Naive thymus-derived CD8-positive, alpha-beta T cell (primary cell): ENCODE data around the gene PTK7. TPM values are rescaled to one million over a fixed set of nuclear protein-coding genes. Genes with fewer than 3 reads are reported as not detected.

Experiments used
- polyA plus RNA-seq, 3 donors: library from polyadenylated mRNA; unstranded; fragments of 300-500 nt; fragmentation: Illumina TruSeq; gene quantifications; one replicate each; pipeline ENCODE4 v1.2.3, GENCODE V29; 2021
- total RNA-seq, 8 experiments: library from RNA in 2 of 8; stranded (reverse) in 2 of 8; gene quantifications; one replicate each; pipeline ENCODE4 v1.2.3 and lab custom pipeline; 2021 to 2026

The PTK7 gene
- total and polyA plus RNA-seq, 5 experiments from 2014 or later: 6.5 to 22.2 (median 14.8) TPM; not detected in 1

Other genes with a start within 250 kb of the PTK7 start
- 100 to 1,000 TPM; 113 to 135 TPM for gene RPL7L1, start 196.7 kb upstream of the PTK7 start, total RNA-seq
- 10 to 100 TPM; 65.3 to 87.9 (median 67.4) TPM for gene RPL7L1, start 196.7 kb upstream of the PTK7 start, polyA plus RNA-seq
- gene PTCRA, start 160.3 kb upstream of the PTK7 start, total RNA-seq: not detected
- not detected for gene PTCRA, start 160.3 kb upstream of the PTK7 start, polyA plus RNA-seq
- gene CNPY3, start 146.8 kb upstream of the PTK7 start, total RNA-seq: 100 to 1,000 TPM; 102 to 103 TPM
- gene CNPY3, start 146.8 kb upstream of the PTK7 start, polyA plus RNA-seq: 100 to 1,000 TPM in 2 of 3 donors, 10 to 100 TPM in 1; 90.3 to 158 (median 124) TPM
- 1 to 10 TPM; 1.9 to 2.1 TPM for gene GNMT, start 115.6 kb upstream of the PTK7 start, total RNA-seq
- under 1 TPM in 2 of 3 donors, not detected in 1; 0.19 to 0.34 TPM for gene GNMT, start 115.6 kb upstream of the PTK7 start, polyA plus RNA-seq
- 10 to 100 TPM; 34.5 to 38.3 TPM for gene PEX6, start 97.1 kb upstream of the PTK7 start, total RNA-seq
- gene PEX6, start 97.1 kb upstream of the PTK7 start, polyA plus RNA-seq: 10 to 100 TPM; 17.6 to 30.8 (median 23.6) TPM
- gene PPP2R5D, start 91.7 kb upstream of the PTK7 start, total RNA-seq: 10 to 100 TPM; 27.0 to 32.4 TPM
- gene PPP2R5D, start 91.7 kb upstream of the PTK7 start, polyA plus RNA-seq: 10 to 100 TPM; 11.6 to 29.8 (median 17.6) TPM
- 10 to 100 TPM; 33.9 to 38.4 TPM for gene MEA1, start 62.4 kb upstream of the PTK7 start, total RNA-seq
- gene MEA1, start 62.4 kb upstream of the PTK7 start, polyA plus RNA-seq: 10 to 100 TPM; 73.4 to 90.9 (median 77.5) TPM
- gene KLHDC3, start 62.1 kb upstream of the PTK7 start, total RNA-seq: 10 to 100 TPM; 71.6 to 77.3 TPM
- 100 to 1,000 TPM; 107 to 136 (median 117) TPM for gene KLHDC3, start 62.1 kb upstream of the PTK7 start, polyA plus RNA-seq
- 10 to 100 TPM; 53.9 to 55.5 TPM for gene RRP36, start 54.7 kb upstream of the PTK7 start, total RNA-seq
- 10 to 100 TPM; 52.7 to 74.5 (median 57.8) TPM for gene RRP36, start 54.7 kb upstream of the PTK7 start, polyA plus RNA-seq
- 10 to 100 TPM; 13.2 to 14.4 TPM for gene CUL7, start 22.5 kb upstream of the PTK7 start, total RNA-seq
- gene CUL7, start 22.5 kb upstream of the PTK7 start, polyA plus RNA-seq: 1 to 10 TPM; 1.6 to 3.5 (median 1.6) TPM
- gene MRPL2, start 16.9 kb upstream of the PTK7 start, total RNA-seq: 10 to 100 TPM; 58.1 to 59.3 TPM
- gene MRPL2, start 16.9 kb upstream of the PTK7 start, polyA plus RNA-seq: 10 to 100 TPM; 40.7 to 69.9 (median 59.5) TPM
- gene KLC4, start 16.7 kb upstream of the PTK7 start, total RNA-seq: 10 to 100 TPM; 57.2 to 64.6 TPM
- 10 to 100 TPM in 2 of 3 donors, 1 to 10 TPM in 1; 9.9 to 12.7 (median 10.9) TPM for gene KLC4, start 16.7 kb upstream of the PTK7 start, polyA plus RNA-seq
- 10 to 100 TPM; 26.5 to 27.3 TPM for gene SRF, start 95.0 kb downstream of the PTK7 start, total RNA-seq
- gene SRF, start 95.0 kb downstream of the PTK7 start, polyA plus RNA-seq: 1 to 10 TPM; 3.9 to 6.9 (median 5.2) TPM
- gene CUL9, start 105.9 kb downstream of the PTK7 start, total RNA-seq: 100 to 1,000 TPM; 101 to 110 TPM
- 10 to 100 TPM in 2 of 3 donors, 1 to 10 TPM in 1; 6.8 to 10.4 (median 10.3) TPM for gene CUL9, start 105.9 kb downstream of the PTK7 start, polyA plus RNA-seq
- 10 to 100 TPM; 45.9 to 53.8 TPM for gene DNPH1, start 153.2 kb downstream of the PTK7 start, total RNA-seq
- 100 to 1,000 TPM; 109 to 173 (median 121) TPM for gene DNPH1, start 153.2 kb downstream of the PTK7 start, polyA plus RNA-seq
- not detected for gene TTBK1, start 167.2 kb downstream of the PTK7 start, total RNA-seq
- not detected for gene TTBK1, start 167.2 kb downstream of the PTK7 start, polyA plus RNA-seq
- not detected for gene SLC22A7, start 221.9 kb downstream of the PTK7 start, total RNA-seq
- not detected for gene SLC22A7, start 221.9 kb downstream of the PTK7 start, polyA plus RNA-seq
- gene CRIP3, start 232.5 kb downstream of the PTK7 start, total RNA-seq: 1 to 10 TPM; 4.1 to 5.3 TPM
- not detected for gene CRIP3, start 232.5 kb downstream of the PTK7 start, polyA plus RNA-seq